Measurements from ENCODE around the gene CLCF1. TPM values are rescaled to one million over a fixed set of nuclear protein-coding genes. Genes with fewer than 3 reads are reported as not detected.

Gene CLCF1
- total and polyA plus RNA-seq, 2 of the 13 experiments (the other 11 are each of a cell fraction or from before 2014, with no cell fraction given), result 0.49 to 0.78 TPM

- BruUV-seq (replicated peaks), result no TSS peak
- no peak for DNase-seq (ENCODE audit: low spot score)
- WGBS (ENCODE audit: low lambda C conversion rate), result 82% methylated on average over 6 of the region's 24 CpGs
- H3K27me3 ChIP-seq (ENCODE audit: control insufficient read depth in 1 of 2, insufficient read depth in 2 of 2, low read length in 2 of 2), result no peaks in the 10 kb centered on the region
- no peaks in the 10 kb centered on the region for H3K79me2 ChIP-seq (ENCODE audit: insufficient read depth, low read length)
- in situ Hi-C loops (cut with HindIII; ENCODE audit: extremely low pct_ligation_motif_present, low pct_unique_long_range_greater_than_20kb) (no loop called here), intact Hi-C loops (cut with micrococcal nuclease; ENCODE audit: unreplicated experiment) (no loop called here)
- ChIA-PET POLR2A (no interaction called here), CTCF (ENCODE audit: low intra/inter-chr PET ratio, low total read pairs) (no interaction called here)
- no peaks in the 10 kb centered on the region for H3K9me3 ChIP-seq (ENCODE audit: low read length)
- H3K9ac ChIP-seq (ENCODE audit: insufficient read depth, low read depth, low read length), result no peak overlapping the region
- no peak overlapping the region for H3K4me2 ChIP-seq (ENCODE audit: low read depth, low read length)
- no peak for ATAC-seq
- H4K20me1 ChIP-seq (ENCODE audit: insufficient read depth, low read length), result no peaks in the 10 kb centered on the region
- no peak overlapping the region for H3K27ac ChIP-seq (ENCODE audit: extremely low read length, insufficient read depth, low read length)
- H2AFZ ChIP-seq (ENCODE audit: low read length), result no peak overlapping the region
- H3K4me3 ChIP-seq (replicated peaks in 1 of 3; ENCODE audit: insufficient read depth in 1 of 3, low read depth in 2 of 3, low read length in 3 of 3), result no peak overlapping the region
- no peaks in the 10 kb centered on the region for H3K4me1 ChIP-seq (ENCODE audit: insufficient read depth, low read length)
- FAIRE-seq, result no peak
- no peaks in the 10 kb centered on the region for H3K36me3 ChIP-seq (replicated peaks in 1 of 2; ENCODE audit: control insufficient read depth in 1 of 2, insufficient read depth in 2 of 2, low read length in 2 of 2)
- TF ChIP-seq NAIF1 (CRISPR knock-in tag; IDR thresholded peaks at IDR 0.05; ENCODE audit: borderline replicate concordance), result no peak
- TF ChIP-seq ZNF558 (CRISPR knock-in tag; IDR thresholded peaks at IDR 0.05; ENCODE audit: borderline replicate concordance), result no peak
- TF ChIP-seq ZNF512B (CRISPR knock-in tag; IDR thresholded peaks at IDR 0.05; ENCODE audit: borderline replicate concordance), result no peak
- no peak for TF ChIP-seq ZBTB20 (CRISPR knock-in tag; IDR thresholded peaks at IDR 0.05; ENCODE audit: borderline replicate concordance, low read depth)
- TF ChIP-seq MZF1 (CRISPR knock-in tag; IDR thresholded peaks at IDR 0.05; ENCODE audit: borderline replicate concordance), result no peak
- no peak for TF ChIP-seq GTF3A (CRISPR knock-in tag; conservative IDR thresholded peaks at IDR 0.05)
- no peak for TF ChIP-seq ZNF12 (CRISPR knock-in tag; IDR thresholded peaks at IDR 0.05)
- no peak for TF ChIP-seq ZBTB40 (IDR thresholded peaks at IDR 0.05)
- TF ChIP-seq ZBTB40 (CRISPR knock-in tag; IDR thresholded peaks at IDR 0.05), result no peak
- no peak for TF ChIP-seq ZNF775 (CRISPR knock-in tag; IDR thresholded peaks at IDR 0.05; ENCODE audit: borderline replicate concordance)
- TF ChIP-seq REXO4 (CRISPR knock-in tag; IDR thresholded peaks at IDR 0.05; ENCODE audit: borderline replicate concordance), result no peak
- TF ChIP-seq ZNF3 (CRISPR knock-in tag; IDR thresholded peaks at IDR 0.05), result no peak
Measured at GRCh38 chr11:67364783-67365722, 8.3 kb downstream of the CLCF1 start.

All from HepG2 (cell line).